Neuronal stem cell (in vitro differentiated cells): ENCODE measurements around the gene RIN2.
A peak's percentile ranks its signal among the peaks of the same experiment; 100 is the strongest.

Experiments used
- DNase-seq: peaks from one replicate; pipeline ENCODE4 v3.0.0-alpha.2; 2013; ENCODE audit warnings: low spot score
- H2AFZ ChIP-seq: one replicate; pipeline ENCODE4 v1.6.1; 2013; ENCODE audit warnings: mild to moderate bottlenecking, low read length, inconsistent platforms
- H2AK5ac ChIP-seq: 2 replicates; pipeline ENCODE4 v1.6.1; 2013; ENCODE audit warnings: low read depth, mild to moderate bottlenecking, inconsistent platforms, low read length, moderate library complexity, mixed read lengths
- H2BK120ac ChIP-seq: 2 replicates; pipeline ENCODE4 v1.6.1; 2013; ENCODE audit warnings: low read depth, mild to moderate bottlenecking, inconsistent platforms, low read length, moderate library complexity, mixed read lengths
- H2BK12ac ChIP-seq: one replicate; pipeline ENCODE4 v1.6.1; 2013; ENCODE audit warnings: low read length, inconsistent platforms
- H2BK15ac ChIP-seq: 2 replicates; pipeline ENCODE4 v1.6.1; 2013; ENCODE audit warnings: mild to moderate bottlenecking, low read length, inconsistent platforms, mixed read lengths
- H2BK5ac ChIP-seq: one replicate; pipeline ENCODE4 v1.6.1; 2013; ENCODE audit warnings: inconsistent platforms, mild to moderate bottlenecking, low read length, moderate library complexity
- H3K14ac ChIP-seq: one replicate; pipeline ENCODE4 v1.6.1; 2013; ENCODE audit warnings: low read length, inconsistent platforms
- H3K18ac ChIP-seq: 2 replicates; pipeline ENCODE4 v1.6.1; 2013; ENCODE audit warnings: low read length, inconsistent platforms
- H3K23ac ChIP-seq: 2 replicates; pipeline ENCODE4 v1.6.1; 2013; ENCODE audit warnings: low read depth, mild to moderate bottlenecking, mixed read lengths, low read length, inconsistent platforms; ENCODE audit not compliant: poor library complexity
- H3K27ac ChIP-seq: replicated peaks from 3 replicates; pipeline ENCODE4 v1.5.1; 2013; ENCODE audit warnings: low read length, inconsistent platforms
- H3K27me3 ChIP-seq, 3 experiments: 2 replicates each; pipeline ENCODE4 v1.6.1; 2013; ENCODE audit warnings: low read length in 3 of 3, mild to moderate bottlenecking in 2 of 3, inconsistent platforms in 1 of 3, low read depth in 1 of 3, mixed read lengths in 1 of 3, moderate library complexity in 1 of 3; ENCODE audit not compliant: control insufficient read depth in 3 of 3, insufficient read depth in 3 of 3
- H3K36me3 ChIP-seq, 2 donors: replicated peaks in 1 of 2; 2 replicates each; pipeline ENCODE4 v1.6.1; 2013; ENCODE audit warnings: low read length in 2 of 2; ENCODE audit not compliant: control insufficient read depth in 2 of 2, insufficient read depth in 2 of 2
- H3K4ac ChIP-seq: 2 replicates; pipeline ENCODE4 v1.6.1; 2013; ENCODE audit warnings: inconsistent platforms, mild to moderate bottlenecking, low read length, moderate library complexity
- H3K4me1 ChIP-seq, 2 donors: 1 replicate in 1 of 2; 2 replicates in 1 of 2; pipeline ENCODE4 v1.6.1; 2013; ENCODE audit warnings: low read length in 2 of 2, low read depth in 1 of 2; ENCODE audit not compliant: control insufficient read depth in 2 of 2, insufficient read depth in 1 of 2
- H3K4me2 ChIP-seq: one replicate; pipeline ENCODE4 v1.6.1; 2013; ENCODE audit warnings: mild to moderate bottlenecking, low read length, inconsistent platforms; ENCODE audit not compliant: insufficient read depth, poor library complexity, severe bottlenecking
- H3K4me3 ChIP-seq, 2 donors: 2 replicates each; pipeline ENCODE4 v1.5.1; 2013; ENCODE audit warnings: low read length in 2 of 2, mild to moderate bottlenecking in 2 of 2, inconsistent platforms in 1 of 2, moderate library complexity in 1 of 2
- H3K79me1 ChIP-seq: one replicate; pipeline ENCODE4 v1.6.1; 2013; ENCODE audit warnings: low read depth, mild to moderate bottlenecking, inconsistent platforms, low read length, moderate library complexity
- H3K9ac ChIP-seq: one replicate; pipeline ENCODE4 v1.6.1; 2013; ENCODE audit warnings: mild to moderate bottlenecking, low read depth, low read length, inconsistent platforms; ENCODE audit not compliant: poor library complexity
- H3K9me3 ChIP-seq, 2 donors: replicated peaks in 1 of 2; 2 replicates each; pipeline versions ENCODE3 to v1.6.1; 2013; ENCODE audit warnings: low read length in 2 of 2, mild to moderate bottlenecking in 2 of 2, inconsistent platforms in 1 of 2, low read depth in 1 of 2, mixed read lengths in 1 of 2, moderate library complexity in 1 of 2; ENCODE audit not compliant: control insufficient read depth in 2 of 2, insufficient read depth in 1 of 2
- H4K8ac ChIP-seq: one replicate; pipeline ENCODE4 v1.6.1; 2013; ENCODE audit warnings: low read depth, mild to moderate bottlenecking, inconsistent platforms, low read length, moderate library complexity
- H4K91ac ChIP-seq: one replicate; pipeline ENCODE4 v1.6.1; 2013; ENCODE audit warnings: low read length, low read depth, mild to moderate bottlenecking, inconsistent platforms; ENCODE audit not compliant: poor library complexity
- WGBS, 2 donors: extraction: QIAGEN DNeasy Blood & Tissue Kit; methylation state at CpG; one replicate each; pipeline ENCODE4 v1.1.7; 2013; ENCODE audit warnings: missing lambda C conversion rate in 2 of 2, mixed read lengths in 1 of 2; ENCODE audit not compliant: insufficient read length in 2 of 2, insufficient replicate concordance in 1 of 2; ENCODE audit errors: extremely low coverage in 2 of 2; 5-methylcytosine and 5-hydroxymethylcytosine counted together

Gene RIN2

GRCh38 chr20:19780261-19780660 lies 22.2 kb downstream of the RIN2 start:
- Histone ChIP-seq H3K27me3 (no peaks in the 10 kb centered on the region), H3K4me3 (no peak overlapping the region), H3K9me3 (no peaks in the 10 kb centered on the region), H3K79me1 (no peaks in the 10 kb centered on the region), H3K4me1 (peaks cover 6 to 12% of the 10 kb centered on the region in 2 donors), H3K23ac (no peak overlapping the region), H3K36me3 (no peaks in the 10 kb centered on the region), H3K9ac (no peak overlapping the region), H2BK5ac (no peak overlapping the region), H3K14ac (no peak overlapping the region), H4K8ac (no peak overlapping the region), H4K91ac (no peak overlapping the region), H3K27ac (no peak overlapping the region), H3K4ac (no peak overlapping the region), H2AK5ac (no peak overlapping the region), H2BK15ac (no peak overlapping the region), H2BK12ac (no peak overlapping the region), H2BK120ac (no peak overlapping the region), H2AFZ (no peak overlapping the region), H3K4me2 (no peak overlapping the region), H3K18ac (no peak overlapping the region)
- no CpG with 5 or more reads among the region's 5 CpGs for WGBS, 2 donors
- no peak for DNase-seq

GRCh38 chr20:19781235-19781634 lies 23.2 kb downstream of the RIN2 start:
- Histone ChIP-seq H3K4me1 (peaks cover 10 to 20% of the 10 kb centered on the region in 2 donors), H3K23ac (no peak overlapping the region), H3K27ac (no peak overlapping the region), H2BK15ac (no peak overlapping the region), H3K9ac (no peak overlapping the region), H3K18ac (no peak overlapping the region), H3K79me1 (no peaks in the 10 kb centered on the region), H2BK5ac (no peak overlapping the region), H3K4ac (no peak overlapping the region), H4K91ac (no peak overlapping the region), H3K27me3 (no peaks in the 10 kb centered on the region), H2BK120ac (no peak overlapping the region), H3K4me2 (no peak overlapping the region), H3K4me3 (no peak overlapping the region), H3K14ac (no peak overlapping the region), H2BK12ac (no peak overlapping the region), H3K36me3 (no peaks in the 10 kb centered on the region), H3K9me3 (no peaks in the 10 kb centered on the region), H2AK5ac (no peak overlapping the region), H2AFZ (no peak overlapping the region), H4K8ac (no peak overlapping the region)
- no peak for DNase-seq
- no CpG with 5 or more reads among the region's 7 CpGs for WGBS, 2 donors

GRCh38 chr20:19782669-19783068 lies 24.6 kb downstream of the RIN2 start:
- H3K4ac ChIP-seq = no peak overlapping the region
- H3K18ac ChIP-seq = no peak overlapping the region
- no peak overlapping the region for H3K23ac ChIP-seq
- H3K4me1 ChIP-seq = peaks cover 11 to 24% of the 10 kb centered on the region in 2 donors
- no peak overlapping the region for H3K14ac ChIP-seq
- no peak overlapping the region for H2AK5ac ChIP-seq
- no peak for DNase-seq
- no peak overlapping the region for H3K27ac ChIP-seq
- H4K8ac ChIP-seq = no peak overlapping the region
- H2AFZ ChIP-seq = no peak overlapping the region
- no peaks in the 10 kb centered on the region for H3K36me3 ChIP-seq
- no CpG with 5 or more reads among the region's 3 CpGs for WGBS, 2 donors
- H2BK12ac ChIP-seq = no peak overlapping the region
- H2BK120ac ChIP-seq = no peak overlapping the region
- H2BK15ac ChIP-seq = no peak overlapping the region
- no peak overlapping the region for H3K4me2 ChIP-seq
- no peak overlapping the region for H2BK5ac ChIP-seq
- H3K79me1 ChIP-seq = no peaks in the 10 kb centered on the region
- H3K27me3 ChIP-seq = no peaks in the 10 kb centered on the region
- no peak overlapping the region for H3K4me3 ChIP-seq
- H4K91ac ChIP-seq = no peak overlapping the region
- no peak overlapping the region for H3K9ac ChIP-seq
- no peaks in the 10 kb centered on the region for H3K9me3 ChIP-seq

- Histone ChIP-seq H3K4me3 (no peak overlapping the region), H3K18ac (no peak overlapping the region)
- no CpG with 5 or more reads among the region's 7 CpGs for WGBS, 2 donors
Observed at GRCh38 chr20:19783966-19784401, 25.9 kb downstream of the RIN2 start.

More at GRCh38 chr20:19783966-19784401, 25.9 kb downstream of the RIN2 start:
- H3K79me1 ChIP-seq = no peaks in the 10 kb centered on the region
- no peak overlapping the region for H2BK120ac ChIP-seq
- no peak overlapping the region for H2BK12ac ChIP-seq
- no peaks in the 10 kb centered on the region for H3K9me3 ChIP-seq
- no peak overlapping the region for H3K9ac ChIP-seq
- no peak overlapping the region for H4K91ac ChIP-seq
- no peak overlapping the region for H3K4ac ChIP-seq
- H2BK5ac ChIP-seq = no peak overlapping the region
- H3K4me2 ChIP-seq = no peak overlapping the region
- peaks cover 11 to 24% of the 10 kb centered on the region in 2 donors for H3K4me1 ChIP-seq
- DNase-seq = no peak
- H3K14ac ChIP-seq = no peak overlapping the region
- no peaks in the 10 kb centered on the region for H3K27me3 ChIP-seq
- no peak overlapping the region for H4K8ac ChIP-seq
- no peaks in the 10 kb centered on the region for H3K36me3 ChIP-seq
- H3K27ac ChIP-seq = no peak overlapping the region
- H2AK5ac ChIP-seq = peak overlapping the region; percentile 43
- no peak overlapping the region for H3K23ac ChIP-seq
- no peak overlapping the region for H2BK15ac ChIP-seq
- H2AFZ ChIP-seq = no peak overlapping the region
